ENCODE measurements around the gene RNF111. TPM values are rescaled to one million over a fixed set of nuclear protein-coding genes. Genes with fewer than 3 reads are reported as not detected.

RNF111 gene
- total and polyA plus RNA-seq, 10 of the 15 experiments (the other 5 are each of a cell fraction or from before 2014, with no cell fraction given): 8.6 to 34.7 (median 15.7) TPM

GRCh38 chr15:59001946-59002345 is 14.5 kb downstream of the RNF111 start:
- no peaks in the 10 kb centered on the region; the same call in 2 of the 3 replicates for H3K9me3 ChIP-seq (replicated peaks; ENCODE audit: control insufficient read depth, insufficient read depth, low read length)
- H3K4me3 ChIP-seq: no peak overlapping the region
- peaks cover 17% of the 10 kb centered on the region for H3K4me1 ChIP-seq (ENCODE audit: control insufficient read depth, insufficient read depth, low read length)
- no TSS peak for BruUV-seq (replicated peaks)
- POLR2A ChIA-PET: interaction anchor here (1.4 kb wide), 1 partner anchor 12 kb away, joined by 4 read pairs; no protein-coding TSS in a partner anchor
- FAIRE-seq (no peak), ATAC-seq (peak; percentile 78), DNase-seq (ENCODE audit: low read depth, low spot score) (no peak)
- peaks cover 0 to 13% of the 10 kb centered on the region in 2 experiments; a peak in 2 of 4 replicates for H3K36me3 ChIP-seq (ENCODE audit: control insufficient read depth in 2 of 2, insufficient read depth in 2 of 2, low read length in 1 of 2)
- CTCF ChIA-PET: interaction anchor here (0.7 to 2.0 kb wide), 3 partner anchors 11 to 527 kb away, joined by 3 to 4 read pairs (median 3); no protein-coding TSS in a partner anchor
- in situ Hi-C loops (cut with MboI) (no loop called here), intact Hi-C loops (cut with micrococcal nuclease; ENCODE audit: unreplicated experiment) (no loop called here)
- no peak overlapping the region for H3K9ac ChIP-seq (ENCODE audit: control insufficient read depth, insufficient read depth, low read length)
- H3K4me2 ChIP-seq (ENCODE audit: control insufficient read depth, insufficient read depth): 0 out of 2 replicates have a peak overlapping the region, but pooled peaks have one; percentile 2
- no peaks in the 10 kb centered on the region for H3K27me3 ChIP-seq (replicated peaks in 1 of 2; ENCODE audit: control insufficient read depth in 2 of 2, insufficient read depth in 2 of 2, low read length in 1 of 2)
- RAD21 ChIA-PET (ENCODE audit: unreplicated experiment): interaction anchor here (0.6 kb wide), 1 partner anchor 49 kb away, joined by 3 read pairs; no protein-coding TSS in a partner anchor
- WGBS (ENCODE audit: insufficient coverage, insufficient replicate concordance, low lambda C conversion rate, missing lambda C conversion rate): 61% methylated on average over 5 of the region's 5 CpGs
- peak overlapping the region; percentile 17; the same call in 1 of the 2 replicates for H3K27ac ChIP-seq (ENCODE audit: control insufficient read depth, insufficient read depth)
- no peak overlapping the region for H2AFZ ChIP-seq (ENCODE audit: control insufficient read depth, low read depth, low read length)
- SMC1A ChIA-PET (ENCODE audit: uncharacterized antibody, unreplicated experiment): interaction anchor here (0.5 to 2.9 kb wide), 4 partner anchors 12 to 276 kb away, joined by 3 to 8 read pairs (median 4); no protein-coding TSS in a partner anchor
- H4K20me1 ChIP-seq (ENCODE audit: control insufficient read depth, insufficient read depth): no peaks in the 10 kb centered on the region; the same call in 1 of the 2 replicates
- peaks cover 68% of the 10 kb centered on the region for H3K79me2 ChIP-seq (ENCODE audit: control insufficient read depth, insufficient read depth, low read length)
- TF ChIP-seq RUNX3 (IDR thresholded peaks at IDR 0.05; ENCODE audit: low read length): peak; percentile 61
- no peak for TF ChIP-seq MXI1 (IDR thresholded peaks at IDR 0.05; ENCODE audit: low read depth, low read length)
- TF ChIP-seq, protein P1, sequence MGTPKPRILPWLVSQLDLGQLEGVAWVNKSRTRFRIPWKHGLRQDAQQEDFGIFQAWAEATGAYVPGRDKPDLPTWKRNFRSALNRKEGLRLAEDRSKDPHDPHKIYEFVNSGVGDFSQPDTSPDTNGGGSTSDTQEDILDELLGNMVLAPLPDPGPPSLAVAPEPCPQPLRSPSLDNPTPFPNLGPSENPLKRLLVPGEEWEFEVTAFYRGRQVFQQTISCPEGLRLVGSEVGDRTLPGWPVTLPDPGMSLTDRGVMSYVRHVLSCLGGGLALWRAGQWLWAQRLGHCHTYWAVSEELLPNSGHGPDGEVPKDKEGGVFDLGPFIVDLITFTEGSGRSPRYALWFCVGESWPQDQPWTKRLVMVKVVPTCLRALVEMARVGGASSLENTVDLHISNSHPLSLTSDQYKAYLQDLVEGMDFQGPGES (IDR thresholded peaks at IDR 0.05): no peak
- TF ChIP-seq KDM1A (IDR thresholded peaks at IDR 0.05; ENCODE audit: borderline replicate concordance): no peak
- TF ChIP-seq, protein P2, sequence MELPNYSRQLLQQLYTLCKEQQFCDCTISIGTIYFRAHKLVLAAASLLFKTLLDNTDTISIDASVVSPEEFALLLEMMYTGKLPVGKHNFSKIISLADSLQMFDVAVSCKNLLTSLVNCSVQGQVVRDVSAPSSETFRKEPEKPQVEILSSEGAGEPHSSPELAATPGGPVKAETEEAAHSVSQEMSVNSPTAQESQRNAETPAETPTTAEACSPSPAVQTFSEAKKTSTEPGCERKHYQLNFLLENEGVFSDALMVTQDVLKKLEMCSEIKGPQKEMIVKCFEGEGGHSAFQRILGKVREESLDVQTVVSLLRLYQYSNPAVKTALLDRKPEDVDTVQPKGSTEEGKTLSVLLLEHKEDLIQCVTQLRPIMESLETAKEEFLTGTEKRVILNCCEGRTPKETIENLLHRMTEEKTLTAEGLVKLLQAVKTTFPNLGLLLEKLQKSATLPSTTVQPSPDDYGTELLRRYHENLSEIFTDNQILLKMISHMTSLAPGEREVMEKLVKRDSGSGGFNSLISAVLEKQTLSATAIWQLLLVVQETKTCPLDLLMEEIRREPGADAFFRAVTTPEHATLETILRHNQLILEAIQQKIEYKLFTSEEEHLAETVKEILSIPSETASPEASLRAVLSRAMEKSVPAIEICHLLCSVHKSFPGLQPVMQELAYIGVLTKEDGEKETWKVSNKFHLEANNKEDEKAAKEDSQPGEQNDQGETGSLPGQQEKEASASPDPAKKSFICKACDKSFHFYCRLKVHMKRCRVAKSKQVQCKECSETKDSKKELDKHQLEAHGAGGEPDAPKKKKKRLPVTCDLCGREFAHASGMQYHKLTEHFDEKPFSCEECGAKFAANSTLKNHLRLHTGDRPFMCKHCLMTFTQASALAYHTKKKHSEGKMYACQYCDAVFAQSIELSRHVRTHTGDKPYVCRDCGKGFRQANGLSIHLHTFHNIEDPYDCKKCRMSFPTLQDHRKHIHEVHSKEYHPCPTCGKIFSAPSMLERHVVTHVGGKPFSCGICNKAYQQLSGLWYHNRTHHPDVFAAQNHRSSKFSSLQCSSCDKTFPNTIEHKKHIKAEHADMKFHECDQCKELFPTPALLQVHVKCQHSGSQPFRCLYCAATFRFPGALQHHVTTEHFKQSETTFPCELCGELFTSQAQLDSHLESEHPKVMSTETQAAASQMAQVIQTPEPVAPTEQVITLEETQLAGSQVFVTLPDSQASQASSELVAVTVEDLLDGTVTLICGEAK (IDR thresholded peaks at IDR 0.05; ENCODE audit: borderline replicate concordance): no peak
- 0 out of 2 replicates have a peak, but pooled peaks have one; percentile 14 for TF ChIP-seq CBFB (IDR thresholded peaks at IDR 0.05; ENCODE audit: low read depth)
- TF ChIP-seq TBL1XR1 (IDR thresholded peaks at IDR 0.05; ENCODE audit: low read depth, low read length): no peak
- TF ChIP-seq ZNF622 (IDR thresholded peaks at IDR 0.05): no peak
- TF ChIP-seq SUPT20H (IDR thresholded peaks at IDR 0.05; ENCODE audit: borderline replicate concordance, control insufficient read depth, low read depth, low read length): no peak
- 0 out of 4 replicates have a peak, but pooled peaks of 1 of the 2 experiments have one; percentile 4 for TF ChIP-seq IKZF2 (IDR thresholded peaks at IDR 0.05)
- TF ChIP-seq POLR2A (IDR thresholded peaks at IDR 0.05; ENCODE audit: low read depth, low read length): no peak
- TF ChIP-seq BCL11A (IDR thresholded peaks at IDR 0.05; ENCODE audit: low read depth, low read length): no peak
- TF ChIP-seq POU2F2 (IDR thresholded peaks at IDR 0.05; ENCODE audit: borderline replicate concordance, low read depth, low read length): no peak
- 0 out of 2 replicates have a peak, but pooled peaks have one; percentile 23 for TF ChIP-seq NFIC (IDR thresholded peaks at IDR 0.05; ENCODE audit: low read depth, low read length)
- no peak for TF ChIP-seq IRF4 (IDR thresholded peaks at IDR 0.05; ENCODE audit: low read depth, low read length)
- TF ChIP-seq, protein P3, sequence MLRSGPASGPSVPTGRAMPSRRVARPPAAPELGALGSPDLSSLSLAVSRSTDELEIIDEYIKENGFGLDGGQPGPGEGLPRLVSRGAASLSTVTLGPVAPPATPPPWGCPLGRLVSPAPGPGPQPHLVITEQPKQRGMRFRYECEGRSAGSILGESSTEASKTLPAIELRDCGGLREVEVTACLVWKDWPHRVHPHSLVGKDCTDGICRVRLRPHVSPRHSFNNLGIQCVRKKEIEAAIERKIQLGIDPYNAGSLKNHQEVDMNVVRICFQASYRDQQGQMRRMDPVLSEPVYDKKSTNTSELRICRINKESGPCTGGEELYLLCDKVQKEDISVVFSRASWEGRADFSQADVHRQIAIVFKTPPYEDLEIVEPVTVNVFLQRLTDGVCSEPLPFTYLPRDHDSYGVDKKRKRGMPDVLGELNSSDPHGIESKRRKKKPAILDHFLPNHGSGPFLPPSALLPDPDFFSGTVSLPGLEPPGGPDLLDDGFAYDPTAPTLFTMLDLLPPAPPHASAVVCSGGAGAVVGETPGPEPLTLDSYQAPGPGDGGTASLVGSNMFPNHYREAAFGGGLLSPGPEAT (IDR thresholded peaks at IDR 0.05; ENCODE audit: low read depth): no peak
- no peak for TF ChIP-seq ATF2 (IDR thresholded peaks at IDR 0.05; ENCODE audit: low read length)

Data from GM12878 (cell line).